Ovary (tissue), 9 donors: Measurements from ENCODE around the gene EPHA2. TPM values are rescaled to one million over a fixed set of nuclear protein-coding genes. Genes with fewer than 3 reads are reported as not detected.
"Not testable (repeated sequence)": the region's sequence is repeated elsewhere in the genome, so short reads cannot be mapped to it uniquely, and the experiment has no call there.

Experiments used
- DNase-seq, 5 donors: peaks; one replicate each; pipeline ENCODE4 v3.0.0-alpha.2; 2019 to 2020
- H3K27ac ChIP-seq, 2 donors: fragments of 200-600 bp; one replicate each; pipeline versions ENCODE4 v1.5.1 to v1.8.0; 2019 to 2022
- H3K27me3 ChIP-seq: fragments of 200-600 bp; one replicate; pipeline ENCODE4 v1.8.0; 2022
- H3K36me3 ChIP-seq: fragments of 200-600 bp; sonication (generic); one replicate; pipeline ENCODE4 v1.5.1; 2019
- H3K4me1 ChIP-seq: one replicate; pipeline ENCODE4 v1.8.1; 2013; ENCODE audit warnings: mild to moderate bottlenecking, moderate library complexity; ENCODE audit not compliant: insufficient read depth
- H3K4me3 ChIP-seq: fragments of 200-600 bp; sonication (generic); one replicate; pipeline ENCODE4 v1.5.1; 2017
- H3K9me3 ChIP-seq, 2 donors: fragments of 200-600 bp in 1 of 2; sonication (generic) in 1 of 2; one replicate each; pipeline versions ENCODE4 v1.5.1 to v1.8.1; 2013 to 2019; ENCODE audit warnings: mild to moderate bottlenecking in 1 of 2, moderate library complexity in 1 of 2
- CTCF ChIP-seq, 3 donors: fragments of 450-650 bp in 2 of 3; fragments of 200-600 bp in 1 of 3; IDR thresholded peaks; one replicate each; pipeline versions ENCODE4 v1.5.1 to v1.8.0; 2016 to 2022; ENCODE audit warnings: antibody characterized with exemption in 3 of 3, mild to moderate bottlenecking in 1 of 3
- EP300 ChIP-seq: sonication (generic); formaldehyde crosslinking; IDR thresholded peaks from one replicate; pipeline ENCODE4 v1.6.1; 2017; ENCODE audit warnings: antibody characterized with exemption
- POLR2A ChIP-seq: fragments of 450-650 bp; IDR thresholded peaks from one replicate; pipeline ENCODE4 v1.6.1; 2017; ENCODE audit warnings: antibody characterized with exemption, mild to moderate bottlenecking, moderate library complexity
- WGBS, 3 donors: extraction: QIAGEN DNeasy Blood & Tissue Kit in 1 of 3; methylation state at CpG; one replicate each; pipeline versions ENCODE4 v1.1.5 to v1.1.7; 2013 to 2017; 5-methylcytosine and 5-hydroxymethylcytosine counted together
- intact Hi-C, 4 donors: fragments of 100-400 bp; cut with DNase I; formaldehyde crosslinking; loops; one replicate each; pipeline versions ENCODE4 v1.11.0 to v1.15.1; 2022 to 2023
- polyA plus RNA-seq, 2 donors: library from polyadenylated mRNA; stranded (reverse); fragments of 200-250 nt in 1 of 2; fragments of 350-450 nt in 1 of 2; fragmentation: Illumina TruSeq in 1 of 2; extraction: RNeasy Lipid Tissue Mini Kit (QIAGEN cat#74804) in 1 of 2; gene quantifications; one replicate each; pipeline ENCODE4 v1.2.3, GENCODE V29; 2013 to 2014
- total RNA-seq, 7 donors: library from RNA; depleted of rRNA in 2 of 7; stranded (reverse); fragments of >200 nt in 2 of 7; fragmentation: NEBNext Ultra II Directional in 3 of 7; extraction: Animal tissue kit (Norgen Biotek cat#: 25700) in 3 of 7; gene quantifications; one replicate each; pipeline versions ENCODE4 v1.1.0 to v1.2.4, GENCODE V29; 2016 to 2023
- donor health status: DM: no; HTN: no; CAD: no; lungs with moderate emphysema.
- donor health status: DM: no; HTN: no; CAD: no.
- donor health status: Bipolar disorder and iron deficiency.
- donor health status: DM: yes; HTN: yes; CAD: no.
- donor health status: DM: no; HTN: no; CAD: no.
- donor health status: DM: yes; HTN: yes; CAD: no.

Gene EPHA2
- total and polyA plus RNA-seq, 9 donors: 3.8 to 40.7 (median 8.2) TPM

GRCh38 chr1:16166117-16166516 lies 10.2 kb upstream of the EPHA2 start:
- Histone ChIP-seq H3K27me3 (no peaks in the 10 kb centered on the region), H3K27ac (no peak overlapping the region), H3K36me3 (no peaks in the 10 kb centered on the region), H3K4me3 (no peak overlapping the region), H3K9me3 (no peaks in the 10 kb centered on the region), H3K4me1 (no peaks in the 10 kb centered on the region)
- intact Hi-C loops: no loop called here
- no peak for TF ChIP-seq EP300
- no peak for TF ChIP-seq POLR2A
- no peak for TF ChIP-seq CTCF (IDR thresholded peaks at IDR 0.05)
- 50 to 95% (median 50%) methylated on average over 2 of the region's 2 CpGs for WGBS, 3 donors
- DNase-seq: no peak

GRCh38 chr1:16165548-16165947 lies 9.7 kb upstream of the EPHA2 start:
- no peaks in the 10 kb centered on the region for H3K36me3 ChIP-seq
- DNase-seq: no peak
- TF ChIP-seq POLR2A (no peak), CTCF (IDR thresholded peaks at IDR 0.05) (no peak)
- no peaks in the 10 kb centered on the region for H3K9me3 ChIP-seq
- H3K4me3 ChIP-seq: no peak overlapping the region
- H3K27ac ChIP-seq: no peak overlapping the region
- no peaks in the 10 kb centered on the region for H3K4me1 ChIP-seq
- intact Hi-C loops: no loop called here
- WGBS, 3 donors: 77 to 83% (median 82%) methylated on average over 7 of the region's 7 CpGs
- H3K27me3 ChIP-seq: no peaks in the 10 kb centered on the region

GRCh38 chr1:16165073-16165364 lies 9.2 kb upstream of the EPHA2 start:
- 65 to 67% (median 67%) methylated on average over 5 of the region's 5 CpGs for WGBS, 3 donors
- no peak overlapping the region for H3K27ac ChIP-seq
- intact Hi-C loops: no loop called here

GRCh38 chr1:16164213-16165072 lies 8.6 kb upstream of the EPHA2 start:
- Histone ChIP-seq H3K4me3 (no peak overlapping the region), H3K9me3 (no peaks in the 10 kb centered on the region), H3K27ac (no peak overlapping the region), H3K27me3 (no peaks in the 10 kb centered on the region), H3K36me3 (no peaks in the 10 kb centered on the region), H3K4me1 (no peaks in the 10 kb centered on the region)
- WGBS, 3 donors: 66 to 70% (median 70%) methylated on average over 17 of the region's 17 CpGs
- TF ChIP-seq POLR2A: no peak
- no peak for TF ChIP-seq CTCF (IDR thresholded peaks at IDR 0.05)
- no peak for TF ChIP-seq EP300
- intact Hi-C loops: no loop called here
- no peak for DNase-seq

More at GRCh38 chr1:16165073-16165364, 9.2 kb upstream of the EPHA2 start:
- H3K36me3 ChIP-seq: no peaks in the 10 kb centered on the region
- H3K4me3 ChIP-seq: no peak overlapping the region
- H3K9me3 ChIP-seq: no peaks in the 10 kb centered on the region
- no peak for DNase-seq
- no peaks in the 10 kb centered on the region for H3K27me3 ChIP-seq
- TF ChIP-seq POLR2A (no peak), EP300 (no peak), CTCF (IDR thresholded peaks at IDR 0.05) (no peak)
- no peaks in the 10 kb centered on the region for H3K4me1 ChIP-seq

- H3K9me3 ChIP-seq, H3K36me3 ChIP-seq, DNase-seq, H3K27ac ChIP-seq, H3K4me3 ChIP-seq, H3K27me3 ChIP-seq, H3K4me1 ChIP-seq, intact Hi-C loops: not testable (repeated sequence)
- 88 to 95% (median 91%) methylated on average over 12 of the region's 12 CpGs for WGBS, 3 donors
Measured at GRCh38 chr1:16163608-16164212, 7.8 kb upstream of the EPHA2 start.
